ENCODE data around the gene B2M. TPM values are rescaled to one million over a fixed set of nuclear protein-coding genes. Genes with fewer than 3 reads are reported as not detected.
"Not testable (repeated sequence)": the region's sequence is repeated elsewhere in the genome, so short reads cannot be mapped to it uniquely, and the experiment has no call there.

The B2M gene
- total RNA-seq, 6 experiments from 2014 or later, result 811 to 1,058 (median 898) TPM

GRCh38 chr15:44675911-44676310, 35.4 kb upstream of the B2M start:
- Mint-ChIP-seq H3K27ac (no peak overlapping the region), H3K4me1 (ENCODE audit: low read depth) (no peaks in the 10 kb centered on the region), H3K4me3 (no peak overlapping the region), H3K27me3 (ENCODE audit: insufficient read depth) (peaks cover 30% of the 10 kb centered on the region), H3K36me3 (ENCODE audit: low read depth) (no peaks in the 10 kb centered on the region), H3K9me3 (no peaks in the 10 kb centered on the region)
- no peak for TF ChIP-seq CTCF (IDR thresholded peaks at IDR 0.05)
- DNase-seq, result no peak

- no peaks in the 10 kb centered on the region for H3K9me3 Mint-ChIP-seq
- no peaks in the 10 kb centered on the region for H3K36me3 Mint-ChIP-seq (ENCODE audit: low read depth)
- no peak for TF ChIP-seq CTCF (IDR thresholded peaks at IDR 0.05)
- no peaks in the 10 kb centered on the region for H3K4me1 Mint-ChIP-seq (ENCODE audit: low read depth)
- no peak overlapping the region for H3K27ac Mint-ChIP-seq
- H3K27me3 Mint-ChIP-seq (ENCODE audit: insufficient read depth), result peaks cover 36% of the 10 kb centered on the region
- DNase-seq, result no peak
- H3K4me3 Mint-ChIP-seq, result no peak overlapping the region
These were observed 34.6 kb upstream of the B2M start for GRCh38 chr15:44676676-44677075.

GRCh38 chr15:44682211-44682610, 29.1 kb upstream of the B2M start:
- H3K27ac Mint-ChIP-seq, result no peak overlapping the region
- no peaks in the 10 kb centered on the region for H3K9me3 Mint-ChIP-seq
- H3K4me3 Mint-ChIP-seq, result no peak overlapping the region
- H3K36me3 Mint-ChIP-seq (ENCODE audit: low read depth), result no peaks in the 10 kb centered on the region
- no peaks in the 10 kb centered on the region for H3K4me1 Mint-ChIP-seq (ENCODE audit: low read depth)
- no peak for DNase-seq
- H3K27me3 Mint-ChIP-seq (ENCODE audit: insufficient read depth), result peaks cover 37% of the 10 kb centered on the region
- TF ChIP-seq CTCF (IDR thresholded peaks at IDR 0.05), result no peak

- not testable (repeated sequence) for H3K4me1 Mint-ChIP-seq (ENCODE audit: low read depth); H3K27ac Mint-ChIP-seq; H3K9me3 Mint-ChIP-seq; DNase-seq; H3K4me3 Mint-ChIP-seq; H3K36me3 Mint-ChIP-seq (ENCODE audit: low read depth)
- peaks cover 37% of the 10 kb centered on the region for H3K27me3 Mint-ChIP-seq (ENCODE audit: insufficient read depth)
These were observed 28.3 kb upstream of the B2M start for GRCh38 chr15:44682809-44683682.

- H3K36me3 Mint-ChIP-seq (ENCODE audit: low read depth); H3K4me1 Mint-ChIP-seq (ENCODE audit: low read depth); H3K27ac Mint-ChIP-seq; DNase-seq; H3K4me3 Mint-ChIP-seq: not testable (repeated sequence)
- H3K27me3 Mint-ChIP-seq (ENCODE audit: insufficient read depth), result peaks cover 15% of the 10 kb centered on the region
- H3K9me3 Mint-ChIP-seq, result peaks cover 17% of the 10 kb centered on the region; the same call in 1 of the 2 replicates
These were observed 22.0 kb upstream of the B2M start for GRCh38 chr15:44689318-44689717.

GRCh38 chr15:44690245-44690644, 21.1 kb upstream of the B2M start:
- H3K4me1 Mint-ChIP-seq (ENCODE audit: low read depth); H3K27ac Mint-ChIP-seq; H3K36me3 Mint-ChIP-seq (ENCODE audit: low read depth); H3K4me3 Mint-ChIP-seq; DNase-seq: not testable (repeated sequence)
- H3K27me3 Mint-ChIP-seq (ENCODE audit: insufficient read depth), result peaks cover 16% of the 10 kb centered on the region
- H3K9me3 Mint-ChIP-seq, result peaks cover 17% of the 10 kb centered on the region; the same call in 1 of the 2 replicates

GRCh38 chr15:44692659-44693058, 18.7 kb upstream of the B2M start:
- peaks cover 10% of the 10 kb centered on the region for H3K4me1 Mint-ChIP-seq (ENCODE audit: low read depth)
- peaks cover 12% of the 10 kb centered on the region for H3K27me3 Mint-ChIP-seq (ENCODE audit: insufficient read depth)
- H3K4me3 Mint-ChIP-seq, result no peak overlapping the region
- no peak for DNase-seq
- 0 out of 2 replicates have a peak, but pooled peaks cover 7% of the 10 kb centered on the region for H3K36me3 Mint-ChIP-seq (ENCODE audit: low read depth)
- TF ChIP-seq CTCF (IDR thresholded peaks at IDR 0.05), result no peak
- peaks cover 15% of the 10 kb centered on the region; the same call in 1 of the 2 replicates for H3K9me3 Mint-ChIP-seq
- no peak overlapping the region for H3K27ac Mint-ChIP-seq
